AG09319 (cell line): ENCODE measurements around the gene KRT77.

Experiments
- DNase-seq: peaks from one replicate; pipeline ENCODE4 v3.0.0-alpha.2; 2010; ENCODE audit warnings: low read depth; ENCODE audit errors: extremely low read depth
- CTCF ChIP-seq: IDR thresholded peaks from 2 replicates; pipeline ENCODE4 v1.5.1; 2011; ENCODE audit warnings: low read depth, mild to moderate bottlenecking, inconsistent platforms, low read length, moderate library complexity

Gene KRT77

GRCh38 chr12:52676163-52676562, 27.2 kb downstream of the KRT77 start:
- no peak for TF ChIP-seq CTCF
- DNase-seq: no peak

GRCh38 chr12:52675301-52675701, 28.0 kb downstream of the KRT77 start:
- DNase-seq: no peak
- no peak for TF ChIP-seq CTCF

GRCh38 chr12:52674433-52674775, 28.9 kb downstream of the KRT77 start:
- DNase-seq: no peak
- TF ChIP-seq CTCF: no peak

GRCh38 chr12:52673713-52674432, 29.5 kb downstream of the KRT77 start:
- DNase-seq: no peak
- no peak for TF ChIP-seq CTCF

- no peak for TF ChIP-seq CTCF
- DNase-seq: no peak
These were observed 30.1 kb downstream of the KRT77 start for GRCh38 chr12:52673217-52673616.

GRCh38 chr12:52672321-52672933, 30.9 kb downstream of the KRT77 start:
- TF ChIP-seq CTCF: no peak
- no peak for DNase-seq

GRCh38 chr12:52670961-52671360, 32.4 kb downstream of the KRT77 start:
- no peak for DNase-seq
- TF ChIP-seq CTCF: no peak
